Heart right ventricle (tissue), 16 donors: ENCODE measurements around the gene NANOS3. TPM values are rescaled to one million over a fixed set of nuclear protein-coding genes. Genes with fewer than 3 reads are reported as not detected.
A peak's percentile ranks its signal among the peaks of the same experiment; 100 is the strongest.

Experiments used
- ATAC-seq, 8 donors: fragments of 200-7000 bp; cut with Tn5 transposase; one replicate each; pipeline ENCODE4 v1.9.1; 2020; ENCODE audit warnings: mild to moderate bottlenecking in 8 of 8, moderate library complexity in 8 of 8, moderate number of reproducible peaks in 1 of 8
- DNase-seq, 2 donors: peaks; one replicate each; pipeline ENCODE4 v3.0.0-alpha.2; 2020
- H3K27ac ChIP-seq, 10 donors: fragments of 200-600 bp; sonication (generic) in 2 of 10; one replicate each; pipeline versions ENCODE4 v1.5.0 to v1.8.0; 2020 to 2022; ENCODE audit warnings: mild to moderate bottlenecking in 3 of 10
- H3K27me3 ChIP-seq, 7 donors: fragments of 200-600 bp; one replicate each; pipeline ENCODE4 v1.8.0; 2021 to 2022; ENCODE audit warnings: mild to moderate bottlenecking in 2 of 7
- H3K36me3 ChIP-seq, 9 donors: fragments of 200-600 bp; sonication (generic) in 1 of 9; one replicate each; pipeline versions ENCODE4 v1.5.0 to v1.8.0; 2020 to 2022; ENCODE audit warnings: mild to moderate bottlenecking in 2 of 9
- H3K4me1 ChIP-seq, 9 donors: fragments of 200-600 bp; sonication (generic) in 1 of 9; one replicate each; pipeline versions ENCODE4 v1.5.0 to v1.8.0; 2020 to 2022; ENCODE audit warnings: mild to moderate bottlenecking in 4 of 9
- H3K4me3 ChIP-seq, 10 donors: fragments of 200-600 bp; sonication (generic) in 2 of 10; one replicate each; pipeline versions ENCODE4 v1.5.0 to v1.8.0; 2020 to 2022; ENCODE audit warnings: mild to moderate bottlenecking in 7 of 10, moderate library complexity in 2 of 10
- H3K9me3 ChIP-seq, 11 donors: fragments of 200-600 bp in 10 of 11; sonication (generic) in 2 of 11; one replicate each; pipeline versions ENCODE4 v1.5.0 to v1.8.0; 2013 to 2022; ENCODE audit warnings: mild to moderate bottlenecking in 2 of 11, control low read depth in 1 of 11, moderate library complexity in 1 of 11
- CTCF ChIP-seq, 9 donors: fragments of 200-600 bp; sonication (generic) in 2 of 9; IDR thresholded peaks; one replicate each; pipeline versions ENCODE4 v1.5.0 to v1.8.0; 2021 to 2022; ENCODE audit warnings: antibody characterized with exemption in 9 of 9, mild to moderate bottlenecking in 5 of 9, moderate library complexity in 1 of 9
- WGBS, 2 donors: extraction: QIAGEN DNeasy Blood & Tissue Kit; methylation state at CpG; one replicate each; pipeline ENCODE4 v1.1.7; 2013; ENCODE audit warnings: inconsistent platforms in 1 of 2; 5-methylcytosine and 5-hydroxymethylcytosine counted together
- intact Hi-C, 10 donors: fragments of 100-400 bp; cut with DNase I; formaldehyde crosslinking; loops; one replicate each; pipeline versions ENCODE4 v1.11.1 to v1.14.2; 2022
- polyA plus RNA-seq, 2 donors: library from polyadenylated mRNA; stranded (reverse); fragments of 200-250 nt; gene quantifications; one replicate each; pipeline ENCODE4 v1.2.3, GENCODE V29; 2013
- total RNA-seq, 10 donors: library from RNA; stranded (reverse); fragmentation: NEBNext Ultra II Directional in 3 of 10; extraction: Animal tissue kit (Norgen Biotek cat#: 25700) in 3 of 10; gene quantifications; one replicate each; pipeline versions ENCODE4 v1.2.1 to v1.2.4, GENCODE V29; 2021 to 2023
- donor health status: Arrhythmogenic right ventricular cardiomyopathy.
- donor health status: ischemic (EF 13 %, LVEDD 7.1; RV severe dilation, severe dysfunction).
- donor health status: healthy with polysubstance abuse.
- donor health status: DM: no; HTN: yes; CAD: no.
- donor health status: DM: no; HTN: no; CAD: no.
- donor health status: ischemic (EF 25% LVEDD 6.9; RV normal size, moderate dysfunction).
- donor health status: ischemic (EF 25% LVEDD 5.7; RV mildly dilated, moderate dysfunction).
- donor health status: healthy.
- donor health status: DM: yes; HTN: yes; CAD: no.
- donor health status: Ischemic cardiomyopathy.
- donor health status: ischemic (EF 35%, LVEDD 5.7; RV mildly dilated, moderate dysfunction).
- donor health status: nonischemic (EF 11% LVEDD 7.7; RV severe dilation, severe dysfunction).
- donor health status: DM: yes; HTN: yes; CAD: no.
- donor health status: PGD.
- donor health status: ischemic (EF 29% LVEDD 5.4; RV normal size, mild dysfunction).
- donor health status: nonischemic (EF 23%, LVEDD 6.1; RV moderate dilation, normal function).

Gene NANOS3
- total and polyA plus RNA-seq, 12 donors, result 0.37 to 2.9 (median 0.98) TPM; not detected in 4

- Histone ChIP-seq H3K4me3 (no peak overlapping the region), H3K4me1 (no peaks in the 10 kb centered on the region), H3K27ac (no peak overlapping the region), H3K36me3 (no peaks in the 10 kb centered on the region), H3K27me3 (no peaks in the 10 kb centered on the region), H3K9me3 (no peaks in the 10 kb centered on the region)
- ATAC-seq (no peak), DNase-seq (no peak)
- WGBS, 2 donors, result 82 to 84% methylated on average over 5 of the region's 5 CpGs
- intact Hi-C loops, result loop anchor here in 2 of 10 donors (5.0 kb wide), 1 partner anchor 158 kb away; no protein-coding TSS in a partner anchor
- TF ChIP-seq CTCF (IDR thresholded peaks at IDR 0.05), result no peak
These were observed 17.6 kb downstream of the NANOS3 start for GRCh38 chr19:13894552-13894951.

GRCh38 chr19:13896227-13896626, 19.3 kb downstream of the NANOS3 start:
- Histone ChIP-seq H3K4me1 (no peaks in the 10 kb centered on the region), H3K27ac (no peak overlapping the region), H3K9me3 (no peaks in the 10 kb centered on the region), H3K36me3 (no peaks in the 10 kb centered on the region), H3K4me3 (no peak overlapping the region), H3K27me3 (no peaks in the 10 kb centered on the region)
- intact Hi-C loops, result no loop called here
- no peak for TF ChIP-seq CTCF (IDR thresholded peaks at IDR 0.05)
- ATAC-seq (no peak), DNase-seq (no peak)
- WGBS, 2 donors, result 97 to 100% methylated on average over 2 of the region's 2 CpGs

- Histone ChIP-seq H3K36me3 (no peaks in the 10 kb centered on the region), H3K27me3 (no peaks in the 10 kb centered on the region), H3K9me3 (no peaks in the 10 kb centered on the region), H3K27ac (peak overlapping the region in 1 of 10 donors; percentile 19), H3K4me3 (no peak overlapping the region), H3K4me1 (no peaks in the 10 kb centered on the region)
- intact Hi-C loops, result no loop called here
- ATAC-seq (no peak), DNase-seq (no peak)
- 84 to 87% methylated on average over 10 of the region's 10 CpGs for WGBS, 2 donors
- no peak for TF ChIP-seq CTCF (IDR thresholded peaks at IDR 0.05)
These were observed 22.5 kb downstream of the NANOS3 start for GRCh38 chr19:13899393-13899792.

- Histone ChIP-seq H3K4me1 (no peaks in the 10 kb centered on the region), H3K4me3 (no peak overlapping the region), H3K36me3 (no peaks in the 10 kb centered on the region), H3K27me3 (no peaks in the 10 kb centered on the region), H3K27ac (peak overlapping the region in 2 of 10 donors; percentile 4 to 19), H3K9me3 (no peaks in the 10 kb centered on the region)
- DNase-seq (no peak), ATAC-seq (peak in 5 of 8 donors; percentile 16 to 72 (median 53))
- TF ChIP-seq CTCF (IDR thresholded peaks at IDR 0.05), result no peak
- intact Hi-C loops, result loop anchor here in 1 of 10 donors (5.0 kb wide), 1 partner anchor 52 kb away; the partner anchor contains the start of gene DCAF15
- 70 to 73% methylated on average over 5 of the region's 5 CpGs for WGBS, 2 donors
These were observed 23.1 kb downstream of the NANOS3 start for GRCh38 chr19:13899912-13900584.
